Measurements from ENCODE around the gene PSMD1.

Gene PSMD1

DNA sequence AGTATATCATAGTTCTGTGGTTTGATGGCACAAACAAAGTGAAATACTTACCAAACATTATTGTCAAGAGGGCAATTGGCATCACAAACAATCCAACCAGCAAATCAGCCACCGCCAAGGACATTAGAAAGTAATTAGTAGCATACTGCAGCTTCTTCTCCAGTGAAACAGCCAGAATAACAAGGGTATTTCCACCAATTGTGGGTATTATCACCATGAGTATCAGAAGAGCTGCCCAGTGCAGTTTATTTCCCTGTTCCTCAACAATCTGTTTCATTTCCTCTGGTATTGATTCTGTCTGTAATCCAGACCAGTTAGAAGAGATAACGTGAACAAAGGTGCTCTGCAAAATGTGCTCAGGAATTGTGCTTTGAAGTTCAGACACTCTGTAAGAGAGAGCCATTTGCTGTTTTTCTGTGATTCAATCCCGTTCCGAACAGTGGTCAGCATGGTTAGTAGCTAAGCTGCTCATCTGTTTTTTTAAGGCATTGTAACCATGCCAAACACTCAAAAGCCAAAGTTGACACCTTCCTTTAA, 66.8 kb downstream of the PSMD1 start:
- no peaks in the 10 kb centered on the region; the same call in 1 of the 2 replicates for H3K36me3 ChIP-seq (ENCODE audit: insufficient read depth)
- H3K27me3 ChIP-seq (ENCODE audit: insufficient read depth, low read depth), result no peaks in the 10 kb centered on the region
- peaks cover 22% of the 10 kb centered on the region; the same call in 1 of the 2 replicates for H3K79me2 ChIP-seq (ENCODE audit: insufficient read depth, low read depth)
- H2AFZ ChIP-seq (ENCODE audit: low read depth), result no peak overlapping the region
- H3K9ac ChIP-seq, result no peak overlapping the region
- H3K4me2 ChIP-seq, result no peak overlapping the region
- no peak overlapping the region for H3K27ac ChIP-seq
- no peaks in the 10 kb centered on the region for H4K20me1 ChIP-seq (ENCODE audit: insufficient read depth)
- no peak overlapping the region for H3K4me3 ChIP-seq (IDR thresholded peaks at IDR 0.05; ENCODE audit: insufficient read depth, low read depth, low read length)
- peaks cover 17% of the 10 kb centered on the region for H3K4me1 ChIP-seq (ENCODE audit: low read depth, poor library complexity, severe bottlenecking)
- TF ChIP-seq, protein P1, sequence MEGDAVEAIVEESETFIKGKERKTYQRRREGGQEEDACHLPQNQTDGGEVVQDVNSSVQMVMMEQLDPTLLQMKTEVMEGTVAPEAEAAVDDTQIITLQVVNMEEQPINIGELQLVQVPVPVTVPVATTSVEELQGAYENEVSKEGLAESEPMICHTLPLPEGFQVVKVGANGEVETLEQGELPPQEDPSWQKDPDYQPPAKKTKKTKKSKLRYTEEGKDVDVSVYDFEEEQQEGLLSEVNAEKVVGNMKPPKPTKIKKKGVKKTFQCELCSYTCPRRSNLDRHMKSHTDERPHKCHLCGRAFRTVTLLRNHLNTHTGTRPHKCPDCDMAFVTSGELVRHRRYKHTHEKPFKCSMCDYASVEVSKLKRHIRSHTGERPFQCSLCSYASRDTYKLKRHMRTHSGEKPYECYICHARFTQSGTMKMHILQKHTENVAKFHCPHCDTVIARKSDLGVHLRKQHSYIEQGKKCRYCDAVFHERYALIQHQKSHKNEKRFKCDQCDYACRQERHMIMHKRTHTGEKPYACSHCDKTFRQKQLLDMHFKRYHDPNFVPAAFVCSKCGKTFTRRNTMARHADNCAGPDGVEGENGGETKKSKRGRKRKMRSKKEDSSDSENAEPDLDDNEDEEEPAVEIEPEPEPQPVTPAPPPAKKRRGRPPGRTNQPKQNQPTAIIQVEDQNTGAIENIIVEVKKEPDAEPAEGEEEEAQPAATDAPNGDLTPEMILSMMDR (conservative IDR thresholded peaks at IDR 0.05; ENCODE audit: low read depth, low read length), result no peak

DNA sequence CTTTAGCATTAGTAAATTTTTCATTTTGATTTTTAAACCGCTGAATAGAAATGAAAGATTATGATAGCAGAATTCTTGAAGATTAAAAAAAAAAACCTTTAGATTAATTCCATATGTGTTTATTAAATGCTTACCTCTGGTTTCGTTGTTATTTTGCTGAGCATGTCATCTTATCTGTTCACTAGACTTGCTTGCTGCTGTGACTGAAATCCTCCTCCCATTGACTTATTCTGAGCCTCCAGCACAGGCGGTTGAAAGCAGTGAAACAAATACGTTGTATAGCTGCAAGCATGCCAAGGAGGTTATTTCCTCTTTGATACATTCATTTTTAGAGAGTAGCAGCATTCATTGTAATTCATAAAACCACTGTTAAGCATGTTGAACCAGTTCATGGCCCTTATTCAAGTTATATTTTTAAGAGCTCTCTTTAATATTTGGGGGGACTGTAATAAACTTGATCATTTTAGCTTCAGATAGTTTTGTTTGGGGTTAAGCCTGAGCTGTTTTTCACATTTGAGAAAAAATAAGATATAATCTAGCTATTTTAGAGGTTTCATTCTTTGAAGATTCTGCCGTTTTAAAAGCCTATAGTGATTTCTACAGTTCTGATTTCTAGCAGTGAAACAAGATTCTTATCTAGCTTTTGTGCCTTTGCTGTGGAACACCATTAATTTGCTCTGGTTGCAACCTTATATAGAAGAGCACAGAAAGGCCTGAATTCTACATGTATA, 68.3 kb downstream of the PSMD1 start, which contains the start of gene HTR2B:
Gene HTR2B (minus strand): TSS at position 205 of the 731 bp plus-strand sequence. CDS start 1,278 bp downstream, outside the sequence.
- H3K9ac ChIP-seq, result no peak within 1 kb of the TSS
- no peaks in the 10 kb centered on the region for H3K27me3 ChIP-seq (ENCODE audit: insufficient read depth, low read depth)
- peaks cover 16% of the 10 kb centered on the region; the same call in 1 of the 2 replicates for H3K79me2 ChIP-seq (ENCODE audit: insufficient read depth, low read depth)
- H3K27ac ChIP-seq, result no peak within 1 kb of the TSS
- no peak within 1 kb of the TSS for H2AFZ ChIP-seq (ENCODE audit: low read depth)
- H3K4me3 ChIP-seq (IDR thresholded peaks at IDR 0.05; ENCODE audit: insufficient read depth, low read depth, low read length), result no peak within 1 kb of the TSS
- TF ChIP-seq, protein P1 (conservative IDR thresholded peaks at IDR 0.05; ENCODE audit: low read depth, low read length), result no peak
- no peaks in the 10 kb centered on the region for H4K20me1 ChIP-seq (ENCODE audit: insufficient read depth)
- H3K36me3 ChIP-seq (ENCODE audit: insufficient read depth), result no peaks in the 10 kb centered on the region; the same call in 1 of the 2 replicates
- peaks cover 22% of the 10 kb centered on the region for H3K4me1 ChIP-seq (ENCODE audit: low read depth, poor library complexity, severe bottlenecking)
- no peak within 1 kb of the TSS for H3K4me2 ChIP-seq

DNA sequence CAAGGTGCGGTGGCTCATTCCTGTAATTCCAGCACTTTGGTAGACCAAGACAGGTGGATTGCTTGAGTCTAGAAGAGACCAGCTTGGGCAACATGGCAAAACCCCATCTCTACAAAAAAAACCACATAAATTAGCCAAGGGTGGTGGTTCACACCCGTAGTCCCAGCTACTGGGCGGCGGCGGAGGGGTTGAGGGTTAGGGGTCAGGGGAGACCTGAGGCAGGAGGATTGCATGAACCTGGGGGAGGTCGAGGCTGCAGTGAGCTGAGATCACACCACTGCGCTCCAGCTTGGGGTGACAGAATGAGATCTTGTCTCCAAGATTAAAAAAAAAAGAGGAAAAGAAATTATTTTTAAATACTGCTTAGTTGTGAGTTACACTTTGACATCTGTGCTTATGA, 69.5 kb downstream of the PSMD1 start:
- no peaks in the 10 kb centered on the region for H3K27me3 ChIP-seq (ENCODE audit: insufficient read depth, low read depth)
- H3K4me2 ChIP-seq, result no peak overlapping the region
- no peak overlapping the region for H2AFZ ChIP-seq (ENCODE audit: low read depth)
- no peak overlapping the region for H3K27ac ChIP-seq
- no peak overlapping the region for H3K4me3 ChIP-seq (IDR thresholded peaks at IDR 0.05; ENCODE audit: insufficient read depth, low read depth, low read length)
- peaks cover 22% of the 10 kb centered on the region for H3K4me1 ChIP-seq (ENCODE audit: low read depth, poor library complexity, severe bottlenecking)
- H3K9ac ChIP-seq, result no peak overlapping the region
- H4K20me1 ChIP-seq (ENCODE audit: insufficient read depth), result no peaks in the 10 kb centered on the region
- peaks cover 12% of the 10 kb centered on the region; the same call in 1 of the 2 replicates for H3K79me2 ChIP-seq (ENCODE audit: insufficient read depth, low read depth)
- TF ChIP-seq, protein P1 (conservative IDR thresholded peaks at IDR 0.05; ENCODE audit: low read depth, low read length), result no peak
- no peaks in the 10 kb centered on the region for H3K36me3 ChIP-seq (ENCODE audit: insufficient read depth)

DNA sequence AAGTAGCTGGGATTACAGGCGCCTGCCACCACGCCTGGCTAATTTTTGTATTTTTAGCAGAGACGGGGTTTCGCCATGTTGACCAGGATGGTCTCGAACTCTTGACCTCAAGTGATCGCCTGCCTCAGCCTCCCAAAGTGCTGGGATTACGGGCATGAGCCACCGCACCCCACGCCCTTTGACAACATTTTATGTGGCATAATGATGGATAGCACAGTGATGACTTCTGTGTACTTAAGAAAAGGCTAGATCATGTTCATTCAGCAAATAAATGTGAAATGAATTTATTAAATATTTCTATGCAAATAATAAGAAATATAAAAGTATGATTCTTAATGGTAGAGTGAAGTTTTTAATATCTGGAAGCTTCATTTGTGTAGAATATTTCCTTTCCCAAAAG, 70.8 kb downstream of the PSMD1 start:
- no peak overlapping the region for H3K4me2 ChIP-seq
- H3K9ac ChIP-seq, result no peak overlapping the region
- no peaks in the 10 kb centered on the region for H3K27me3 ChIP-seq (ENCODE audit: insufficient read depth, low read depth)
- H2AFZ ChIP-seq (ENCODE audit: low read depth), result no peak overlapping the region
- no peak overlapping the region for H3K27ac ChIP-seq
- no peaks in the 10 kb centered on the region for H4K20me1 ChIP-seq (ENCODE audit: insufficient read depth)
- peaks cover 12% of the 10 kb centered on the region; the same call in 1 of the 2 replicates for H3K79me2 ChIP-seq (ENCODE audit: insufficient read depth, low read depth)
- no peak overlapping the region for H3K4me3 ChIP-seq (IDR thresholded peaks at IDR 0.05; ENCODE audit: insufficient read depth, low read depth, low read length)
- TF ChIP-seq, protein P1 (conservative IDR thresholded peaks at IDR 0.05; ENCODE audit: low read depth, low read length), result no peak
- no peaks in the 10 kb centered on the region for H3K36me3 ChIP-seq (ENCODE audit: insufficient read depth)
- H3K4me1 ChIP-seq (ENCODE audit: low read depth, poor library complexity, severe bottlenecking), result peaks cover 22% of the 10 kb centered on the region

All from KMS-11 (cell line).